ENCODE results near the gene SLC16A3.
A peak's percentile ranks its signal among the peaks of the same experiment; 100 is the strongest.

SLC16A3 gene

DNA sequence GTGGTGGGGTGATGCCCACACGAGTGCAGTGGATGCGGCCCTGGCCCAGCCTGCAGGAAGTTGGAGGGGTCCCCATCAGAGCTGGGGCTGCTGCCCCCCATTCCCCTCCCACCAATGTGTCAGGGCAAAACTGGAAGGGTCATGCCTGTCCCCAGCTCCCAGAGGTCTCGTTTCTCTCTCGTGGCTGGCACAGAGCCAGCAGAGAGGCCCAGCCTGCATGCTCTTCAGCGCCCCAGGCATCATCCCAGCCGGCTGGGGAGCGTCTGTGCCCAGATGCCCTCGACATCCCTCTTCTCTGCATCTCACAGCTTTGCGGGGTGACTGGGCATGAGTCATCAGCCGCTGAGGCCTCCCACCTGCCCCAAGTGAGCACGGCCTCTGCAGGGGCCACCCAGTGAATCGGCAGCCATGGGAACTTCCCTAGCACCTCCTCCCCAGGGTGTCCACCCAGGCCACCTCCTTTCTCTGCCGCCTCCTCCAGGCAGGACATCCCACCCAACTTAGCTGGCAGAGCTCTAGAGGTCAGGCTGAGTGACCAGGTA lies 54.4 kb downstream of the SLC16A3 start:
- ATAC-seq, result peak; percentile 84
- no peak for TF ChIP-seq ISL1 (CRISPR knock-in tag; IDR thresholded peaks at IDR 0.05)
- TF ChIP-seq TSHZ2 (CRISPR knock-in tag; IDR thresholded peaks at IDR 0.05), result no peak
- no peak for TF ChIP-seq SNAI2 (CRISPR knock-in tag; IDR thresholded peaks at IDR 0.05)
- TF ChIP-seq ZNF8 (CRISPR knock-in tag; IDR thresholded peaks at IDR 0.05), result no peak
- TF ChIP-seq, protein P1, sequence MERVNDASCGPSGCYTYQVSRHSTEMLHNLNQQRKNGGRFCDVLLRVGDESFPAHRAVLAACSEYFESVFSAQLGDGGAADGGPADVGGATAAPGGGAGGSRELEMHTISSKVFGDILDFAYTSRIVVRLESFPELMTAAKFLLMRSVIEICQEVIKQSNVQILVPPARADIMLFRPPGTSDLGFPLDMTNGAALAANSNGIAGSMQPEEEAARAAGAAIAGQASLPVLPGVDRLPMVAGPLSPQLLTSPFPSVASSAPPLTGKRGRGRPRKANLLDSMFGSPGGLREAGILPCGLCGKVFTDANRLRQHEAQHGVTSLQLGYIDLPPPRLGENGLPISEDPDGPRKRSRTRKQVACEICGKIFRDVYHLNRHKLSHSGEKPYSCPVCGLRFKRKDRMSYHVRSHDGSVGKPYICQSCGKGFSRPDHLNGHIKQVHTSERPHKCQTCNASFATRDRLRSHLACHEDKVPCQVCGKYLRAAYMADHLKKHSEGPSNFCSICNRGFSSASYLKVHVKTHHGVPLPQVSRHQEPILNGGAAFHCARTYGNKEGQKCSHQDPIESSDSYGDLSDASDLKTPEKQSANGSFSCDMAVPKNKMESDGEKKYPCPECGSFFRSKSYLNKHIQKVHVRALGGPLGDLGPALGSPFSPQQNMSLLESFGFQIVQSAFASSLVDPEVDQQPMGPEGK (CRISPR knock-in tag; IDR thresholded peaks at IDR 0.05; ENCODE audit: borderline replicate concordance), result no peak
- TF ChIP-seq TOX (CRISPR knock-in tag; IDR thresholded peaks at IDR 0.05; ENCODE audit: borderline replicate concordance), result no peak
- no peak; the same call in 1 of the 2 replicates for TF ChIP-seq TCF4 (CRISPR knock-in tag; IDR thresholded peaks at IDR 0.05; ENCODE audit: borderline replicate concordance)
- no peak for TF ChIP-seq ESRRG (CRISPR knock-in tag; IDR thresholded peaks at IDR 0.05)
- no peak for TF ChIP-seq PPARA (CRISPR knock-in tag; IDR thresholded peaks at IDR 0.05; ENCODE audit: borderline replicate concordance)
- no peak for TF ChIP-seq ARNTL (CRISPR knock-in tag; IDR thresholded peaks at IDR 0.05; ENCODE audit: borderline replicate concordance, low read depth)
- TF ChIP-seq RARB (CRISPR knock-in tag; IDR thresholded peaks at IDR 0.05), result no peak
- TF ChIP-seq ZFP3 (CRISPR knock-in tag; IDR thresholded peaks at IDR 0.05), result 0 out of 2 replicates have a peak, but pooled peaks have one; percentile 28
- TF ChIP-seq ZFP30 (CRISPR knock-in tag; IDR thresholded peaks at IDR 0.05), result no peak
- peak; percentile 36; the same call in 1 of the 2 replicates for TF ChIP-seq ZNF70 (CRISPR knock-in tag; IDR thresholded peaks at IDR 0.05)
- TF ChIP-seq ZNF565 (CRISPR knock-in tag; conservative IDR thresholded peaks at IDR 0.05; ENCODE audit: low read depth), result no peak
- TF ChIP-seq CSDC2 (CRISPR knock-in tag; IDR thresholded peaks at IDR 0.05), result 0 out of 2 replicates have a peak, but pooled peaks have one; percentile 66
- TF ChIP-seq CSRNP3 (CRISPR knock-in tag; IDR thresholded peaks at IDR 0.05), result no peak
- no peak for TF ChIP-seq BACH2 (CRISPR knock-in tag; IDR thresholded peaks at IDR 0.05; ENCODE audit: borderline replicate concordance)
- TF ChIP-seq OSR1 (CRISPR knock-in tag; IDR thresholded peaks at IDR 0.05), result no peak
- TF ChIP-seq, protein P2, sequence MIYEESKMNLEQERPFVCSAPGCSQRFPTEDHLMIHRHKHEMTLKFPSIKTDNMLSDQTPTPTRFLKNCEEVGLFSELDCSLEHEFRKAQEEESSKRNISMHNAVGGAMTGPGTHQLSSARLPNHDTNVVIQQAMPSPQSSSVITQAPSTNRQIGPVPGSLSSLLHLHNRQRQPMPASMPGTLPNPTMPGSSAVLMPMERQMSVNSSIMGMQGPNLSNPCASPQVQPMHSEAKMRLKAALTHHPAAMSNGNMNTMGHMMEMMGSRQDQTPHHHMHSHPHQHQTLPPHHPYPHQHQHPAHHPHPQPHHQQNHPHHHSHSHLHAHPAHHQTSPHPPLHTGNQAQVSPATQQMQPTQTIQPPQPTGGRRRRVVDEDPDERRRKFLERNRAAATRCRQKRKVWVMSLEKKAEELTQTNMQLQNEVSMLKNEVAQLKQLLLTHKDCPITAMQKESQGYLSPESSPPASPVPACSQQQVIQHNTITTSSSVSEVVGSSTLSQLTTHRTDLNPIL (CRISPR knock-in tag; IDR thresholded peaks at IDR 0.05; ENCODE audit: low read depth), result no peak
- TF ChIP-seq POU6F1 (CRISPR knock-in tag; IDR thresholded peaks at IDR 0.05; ENCODE audit: borderline replicate concordance, low read depth), result no peak

- no peak for ATAC-seq
- TF ChIP-seq TCF4 (CRISPR knock-in tag; IDR thresholded peaks at IDR 0.05; ENCODE audit: borderline replicate concordance) (no peak), BACH2 (CRISPR knock-in tag; IDR thresholded peaks at IDR 0.05; ENCODE audit: borderline replicate concordance) (no peak), GLIS3 (CRISPR knock-in tag; IDR thresholded peaks at IDR 0.05) (no peak), ZNF565 (CRISPR knock-in tag; conservative IDR thresholded peaks at IDR 0.05; ENCODE audit: low read depth) (no peak), ZC3H10 (CRISPR knock-in tag; IDR thresholded peaks at IDR 0.05) (no peak), ARNTL (CRISPR knock-in tag; IDR thresholded peaks at IDR 0.05; ENCODE audit: borderline replicate concordance, low read depth) (no peak), ZFP3 (CRISPR knock-in tag; IDR thresholded peaks at IDR 0.05) (no peak), RARB (CRISPR knock-in tag; IDR thresholded peaks at IDR 0.05) (no peak), ZFP30 (CRISPR knock-in tag; IDR thresholded peaks at IDR 0.05) (no peak), POU6F1 (CRISPR knock-in tag; IDR thresholded peaks at IDR 0.05; ENCODE audit: borderline replicate concordance, low read depth) (no peak), ESRRG (CRISPR knock-in tag; IDR thresholded peaks at IDR 0.05) (no peak), OSR1 (CRISPR knock-in tag; IDR thresholded peaks at IDR 0.05) (no peak)
- TF ChIP-seq, protein P1 (CRISPR knock-in tag; IDR thresholded peaks at IDR 0.05; ENCODE audit: borderline replicate concordance), result no peak
- TF ChIP-seq, protein P2 (CRISPR knock-in tag; IDR thresholded peaks at IDR 0.05; ENCODE audit: low read depth), result no peak
Observed at GRCh38 chr17:82285141-82285540, 56.3 kb downstream of the SLC16A3 start.
